GM18870 (cell line): Measurements from ENCODE around the gene RHOBTB3.

ENCODE experiments used
- ATAC-seq: cut with Tn5 transposase; IDR thresholded peaks from one replicate; pipeline ENCODE4 v1.9.1; 2021; ENCODE audit warnings: moderate library complexity; ENCODE audit not compliant: unreplicated experiment

The RHOBTB3 gene

DNA sequence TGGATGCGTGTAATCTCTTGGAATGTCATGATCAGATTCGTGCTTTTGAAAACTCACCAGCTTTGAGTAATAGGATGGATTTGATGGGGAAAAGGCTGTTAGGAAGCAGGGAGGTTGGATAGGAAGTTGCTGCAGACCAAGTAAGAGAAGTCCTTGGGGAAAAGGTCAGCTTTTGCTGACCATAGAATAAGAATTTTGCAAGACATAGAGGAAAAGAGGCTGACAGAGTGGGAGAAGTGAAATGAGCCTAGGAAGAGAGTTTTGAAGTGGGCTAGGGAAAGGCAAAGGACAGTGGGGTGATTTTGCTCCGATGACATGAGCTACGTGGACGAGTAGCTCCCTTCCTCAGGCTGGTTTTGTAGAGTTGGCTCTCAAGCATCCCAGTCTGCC lies 31.5 kb downstream of the RHOBTB3 start:
- ATAC-seq, result no peak

DNA sequence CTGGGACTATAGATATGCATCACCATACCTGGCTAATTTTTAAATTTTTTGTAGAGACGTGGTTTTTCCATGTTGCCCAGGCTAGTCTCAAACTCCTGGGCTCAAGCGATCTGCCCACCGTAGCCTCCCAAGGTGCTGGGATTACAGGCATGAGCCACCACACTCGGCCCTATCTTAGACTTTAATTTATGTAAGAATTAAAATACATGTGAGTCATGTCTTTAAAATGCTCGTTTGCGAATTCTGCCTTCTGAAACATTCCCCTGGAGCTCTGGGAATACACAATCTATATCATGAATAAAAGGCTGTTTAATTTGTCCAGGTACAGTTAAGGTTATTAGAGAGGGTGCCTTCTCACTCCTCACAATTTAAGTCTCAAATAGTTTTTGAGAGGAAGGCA lies 32.8 kb downstream of the RHOBTB3 start:
- ATAC-seq, result no peak

- no peak for ATAC-seq
Measured at GRCh38 chr5:95768731-95769130, 37.6 kb downstream of the RHOBTB3 start.

- no peak for ATAC-seq
Measured at GRCh38 chr5:95770830-95771708, 39.9 kb downstream of the RHOBTB3 start.

DNA sequence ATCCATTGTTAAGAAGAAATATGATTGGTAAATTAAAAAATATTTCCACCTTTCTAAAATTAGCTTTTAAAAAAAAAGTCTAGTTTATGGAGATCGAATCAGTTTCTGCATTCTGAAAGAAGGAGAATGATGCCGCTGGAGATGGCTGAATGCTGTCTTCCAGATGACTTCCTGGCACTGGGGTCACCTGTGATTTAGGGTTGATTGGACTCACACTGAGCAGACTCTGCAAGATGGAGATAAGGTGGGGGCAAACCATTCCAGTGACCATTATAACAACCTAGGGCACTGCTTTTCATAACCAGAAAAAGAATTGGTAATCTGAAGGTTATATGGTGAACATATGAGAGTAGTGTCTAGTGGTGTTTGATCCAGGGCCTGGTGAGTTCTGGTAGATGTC lies 40.8 kb downstream of the RHOBTB3 start:
- ATAC-seq, result no peak

DNA sequence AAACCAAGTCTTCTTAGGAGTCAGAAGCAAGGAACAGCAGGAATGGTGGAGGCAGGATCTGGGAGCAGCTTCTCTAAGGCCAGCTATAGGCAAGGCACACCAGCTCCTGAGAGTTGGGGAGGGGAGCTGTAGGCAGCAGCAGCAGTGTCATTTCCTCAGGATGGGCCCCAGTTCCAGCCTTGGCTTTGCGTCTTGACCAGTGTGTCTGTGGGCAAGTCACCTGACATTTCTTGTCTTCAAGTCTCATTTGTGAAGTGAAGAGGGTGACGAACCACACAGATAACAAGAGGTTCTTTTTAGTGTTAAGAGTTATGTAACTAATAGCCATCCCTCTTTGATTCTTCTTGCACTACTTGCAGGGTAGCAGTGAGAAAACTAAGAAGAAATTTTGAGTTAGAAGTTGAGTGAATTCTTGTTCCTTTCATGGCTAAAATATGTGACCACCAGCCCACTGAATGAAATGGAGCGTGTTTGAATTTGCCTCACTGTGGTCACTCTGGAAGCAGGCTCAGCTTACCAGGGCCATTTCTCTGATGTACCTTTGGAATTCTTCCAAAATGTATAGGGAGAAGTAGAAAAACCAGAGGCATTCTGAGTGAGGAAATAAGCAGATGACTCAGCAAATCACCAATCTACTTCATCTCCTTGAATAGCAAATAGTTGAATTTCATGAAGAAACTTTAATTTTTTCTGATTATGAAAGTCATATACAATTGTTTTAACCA lies 42.4 kb downstream of the RHOBTB3 start:
- ATAC-seq, result no peak

GRCh38 chr5:95777441-95777840 lies 46.3 kb downstream of the RHOBTB3 start:
- ATAC-seq, result no peak

- ATAC-seq, result no peak
Measured at GRCh38 chr5:95778713-95779436, 47.7 kb downstream of the RHOBTB3 start.

- ATAC-seq, result no peak
Measured at GRCh38 chr5:95779611-95780010, 48.5 kb downstream of the RHOBTB3 start.

- no peak for ATAC-seq
Measured at GRCh38 chr5:95780597-95780996, 49.5 kb downstream of the RHOBTB3 start.

DNA sequence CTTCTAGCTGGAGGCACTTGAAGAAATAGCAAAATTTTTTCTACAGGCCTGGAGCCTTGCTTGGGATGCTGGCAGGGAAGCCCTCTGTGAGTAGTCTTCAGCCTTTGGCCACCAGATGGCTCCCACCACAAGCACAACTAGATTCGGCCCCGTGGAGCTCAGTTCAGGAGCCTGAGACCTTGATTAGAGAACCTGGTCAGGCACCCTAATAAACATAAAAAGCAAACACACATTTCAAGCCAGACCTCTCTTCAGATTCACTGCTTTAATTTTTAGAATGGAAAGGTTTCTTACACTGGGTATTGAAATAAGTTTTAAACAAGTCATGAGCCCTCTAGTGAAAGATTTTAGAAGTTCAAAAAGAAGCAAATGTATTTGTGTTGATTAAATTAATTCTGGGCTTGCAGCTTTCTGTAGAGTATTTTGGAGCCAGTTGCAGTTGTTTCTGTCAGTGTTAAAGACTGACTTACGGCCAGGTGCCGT lies 50.0 kb downstream of the RHOBTB3 start:
- ATAC-seq, result no peak

DNA sequence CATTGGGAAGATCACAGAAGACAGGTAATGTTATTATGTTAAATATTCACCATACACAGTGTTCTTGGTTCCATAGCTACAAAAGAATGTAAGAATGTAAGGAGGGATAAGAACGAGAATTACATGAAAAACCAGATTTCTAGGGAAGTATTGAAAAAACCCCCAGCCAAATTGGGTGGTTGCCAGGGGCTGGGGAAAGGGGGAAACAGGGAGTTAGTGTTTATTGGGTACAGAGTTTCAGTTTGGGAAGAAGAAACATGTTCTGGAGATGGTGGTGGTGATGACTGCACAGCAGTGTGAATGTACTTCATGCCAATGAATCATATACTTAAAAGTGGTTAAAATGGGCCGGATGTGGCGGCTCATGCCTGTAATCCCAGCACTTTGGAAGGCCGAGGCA lies 51.0 kb downstream of the RHOBTB3 start:
- no peak for ATAC-seq

GRCh38 chr5:95783661-95784060 lies 52.5 kb downstream of the RHOBTB3 start:
- ATAC-seq, result no peak

DNA sequence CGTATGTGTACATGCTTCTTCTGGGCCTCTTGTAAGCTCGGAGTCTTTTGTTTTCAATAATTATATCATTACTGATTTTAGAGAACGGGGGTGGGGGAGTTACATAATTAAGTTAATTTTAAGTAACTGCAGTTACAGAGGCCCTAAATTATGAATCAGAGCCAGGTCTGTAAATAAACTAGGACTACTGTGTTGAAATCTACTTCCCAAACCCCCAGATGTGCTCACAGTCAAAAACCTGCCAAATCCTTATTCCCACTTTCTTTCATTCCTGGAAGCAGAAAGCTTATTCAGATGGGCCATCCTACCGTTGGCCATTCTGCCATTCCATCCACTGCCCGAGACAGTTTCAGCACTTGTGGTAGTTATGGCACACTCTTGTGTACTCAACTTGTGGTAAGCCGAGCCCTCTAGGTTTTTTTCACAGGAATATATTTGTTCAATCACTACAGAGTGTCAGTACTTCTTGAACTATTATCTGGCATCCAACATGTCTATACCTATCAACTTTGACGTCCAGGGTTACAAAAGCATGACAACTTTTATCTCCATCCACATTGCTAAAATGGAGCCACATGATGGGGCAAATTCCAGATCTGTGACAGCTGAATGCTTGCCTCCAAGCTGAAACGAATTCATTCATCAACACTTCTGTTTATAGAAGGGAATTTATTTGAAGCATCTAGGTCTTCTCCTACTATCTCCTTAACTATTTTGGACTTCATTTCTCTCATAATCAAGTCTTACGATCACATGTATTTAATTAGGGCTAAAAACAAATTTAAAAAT lies 53.6 kb downstream of the RHOBTB3 start:
- no peak for ATAC-seq

- ATAC-seq, result no peak
Measured at GRCh38 chr5:95786821-95787418, 55.8 kb downstream of the RHOBTB3 start.

- ATAC-seq, result no peak
Measured at GRCh38 chr5:95788493-95788892, 57.4 kb downstream of the RHOBTB3 start.

GRCh38 chr5:95791751-95792150 lies 60.6 kb downstream of the RHOBTB3 start:
- ATAC-seq, result no peak

DNA sequence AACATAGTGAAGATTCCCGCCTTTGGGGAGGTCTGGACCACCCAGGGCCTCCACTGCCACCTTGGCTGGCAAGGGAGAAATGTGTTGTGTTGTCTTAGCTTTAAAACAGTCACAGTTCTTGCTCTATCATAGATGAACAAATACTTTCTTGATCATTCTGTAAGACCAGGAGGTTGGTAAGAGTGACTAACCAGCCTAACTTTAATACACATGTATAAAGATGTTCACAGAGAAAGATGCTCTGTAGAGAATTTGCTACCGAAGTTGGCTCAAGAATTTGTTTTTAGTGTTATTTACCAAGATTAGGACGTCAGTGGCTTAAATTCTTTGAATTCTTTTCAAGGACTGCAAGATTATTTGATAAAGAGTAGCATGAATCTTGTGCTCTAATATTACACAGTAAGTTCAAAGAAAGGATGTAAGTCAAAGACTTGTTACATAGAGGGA lies 63.0 kb downstream of the RHOBTB3 start:
- no peak for ATAC-seq

DNA sequence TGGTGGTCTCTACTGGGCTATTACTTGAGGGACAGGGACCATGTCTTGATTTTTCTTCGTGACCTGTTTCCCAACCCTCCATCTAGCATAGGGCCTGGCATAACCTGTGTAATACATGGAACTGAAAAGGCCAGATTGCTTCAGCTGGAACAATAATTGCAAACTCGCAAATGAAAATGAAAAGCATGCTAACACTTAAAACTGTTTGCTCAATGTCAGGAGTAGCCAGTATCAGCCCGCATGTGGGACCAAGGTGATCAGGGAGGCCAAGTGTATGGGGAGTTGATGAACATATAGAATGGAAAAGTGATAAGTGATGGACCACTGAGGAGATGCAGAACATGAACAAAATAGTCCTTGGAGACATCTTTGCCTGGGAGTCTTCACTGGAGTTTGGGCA lies 66.2 kb downstream of the RHOBTB3 start:
- ATAC-seq, result no peak

- ATAC-seq, result no peak
Measured at GRCh38 chr5:95798048-95798447, 66.9 kb downstream of the RHOBTB3 start.
